Lower lobe of right lung (tissue), 2 donors: ENCODE measurements around the gene OR4C45. TPM values are rescaled to one million over a fixed set of nuclear protein-coding genes. Genes with fewer than 3 reads are reported as not detected.
"Not testable (repeated sequence)": the region's sequence is repeated elsewhere in the genome, so short reads cannot be mapped to it uniquely, and the experiment has no call there.

Experiments
- ATAC-seq, 2 donors: fragments of 200-7000 bp; cut with Tn5 transposase; one replicate each; pipeline ENCODE4 v1.9.1; 2020 to 2022; ENCODE audit warnings: mild to moderate bottlenecking in 2 of 2, moderate library complexity in 2 of 2
- DNase-seq: peaks from one replicate; pipeline ENCODE4 v3.0.0-alpha.2; 2020
- H3K27ac ChIP-seq: fragments of 200-600 bp; one replicate; pipeline ENCODE4 v1.8.0; 2022
- H3K27me3 ChIP-seq: fragments of 200-600 bp; one replicate; pipeline ENCODE4 v1.8.0; 2022; ENCODE audit warnings: low read depth
- H3K36me3 ChIP-seq: fragments of 200-600 bp; one replicate; pipeline ENCODE4 v1.8.0; 2022; ENCODE audit warnings: mild to moderate bottlenecking
- H3K4me1 ChIP-seq: fragments of 200-600 bp; one replicate; pipeline ENCODE4 v1.8.0; 2022
- H3K4me3 ChIP-seq: fragments of 200-600 bp; one replicate; pipeline ENCODE4 v1.8.0; 2022; ENCODE audit warnings: mild to moderate bottlenecking
- H3K9me3 ChIP-seq: fragments of 200-600 bp; one replicate; pipeline ENCODE4 v1.8.0; 2022
- intact Hi-C: fragments of 100-400 bp; cut with DNase I; formaldehyde crosslinking; loops from one replicate; pipeline ENCODE4 v1.11.0; 2022
- total RNA-seq: library from RNA; stranded (reverse); fragmentation: NEBNext Ultra II Directional; extraction: Animal tissue kit (Norgen Biotek cat#: 25700); gene quantifications from one replicate; pipeline ENCODE4 v1.2.1, GENCODE V29; 2021
- TF ChIP-seq, protein P1 (sequence below): fragments of 200-600 bp; IDR thresholded peaks from one replicate; pipeline ENCODE4 v1.8.0; 2022; ENCODE audit warnings: antibody characterized with exemption, mild to moderate bottlenecking
- donor health status: DM: no; HTN: yes; CAD: no; lungs with severe emphysema.

Gene OR4C45
- total RNA-seq, 1 donor from 2014 or later: not detected

DNA sequence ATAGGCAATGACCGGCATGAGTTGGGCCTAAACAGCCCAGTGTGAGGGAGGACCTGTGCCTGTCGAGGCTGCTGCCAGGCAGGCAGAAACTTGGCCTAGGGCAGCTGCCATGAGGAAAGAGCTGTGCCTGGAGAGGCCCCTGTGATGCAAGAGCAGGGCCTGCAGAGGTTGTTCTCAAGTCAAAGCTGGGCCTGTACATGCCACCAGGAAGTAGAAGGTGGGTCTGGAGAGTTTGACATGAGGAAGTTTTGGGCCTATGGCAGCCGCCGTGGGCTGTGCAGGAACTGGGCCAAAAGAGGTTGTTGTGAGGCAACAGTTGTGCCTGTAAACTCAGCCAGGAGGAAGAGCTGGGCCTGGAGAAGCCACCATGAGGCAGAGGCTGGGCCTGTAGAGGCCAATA lies 43.2 kb downstream of the OR4C45 start:
- intact Hi-C loops: no loop called here
- Histone ChIP-seq H3K27ac (no peak overlapping the region), H3K9me3 (peaks cover 7% of the 10 kb centered on the region), H3K36me3 (no peaks in the 10 kb centered on the region), H3K27me3 (no peaks in the 10 kb centered on the region), H3K4me3 (no peak overlapping the region), H3K4me1 (no peaks in the 10 kb centered on the region)
- no peak for DNase-seq
- TF ChIP-seq, protein P1, sequence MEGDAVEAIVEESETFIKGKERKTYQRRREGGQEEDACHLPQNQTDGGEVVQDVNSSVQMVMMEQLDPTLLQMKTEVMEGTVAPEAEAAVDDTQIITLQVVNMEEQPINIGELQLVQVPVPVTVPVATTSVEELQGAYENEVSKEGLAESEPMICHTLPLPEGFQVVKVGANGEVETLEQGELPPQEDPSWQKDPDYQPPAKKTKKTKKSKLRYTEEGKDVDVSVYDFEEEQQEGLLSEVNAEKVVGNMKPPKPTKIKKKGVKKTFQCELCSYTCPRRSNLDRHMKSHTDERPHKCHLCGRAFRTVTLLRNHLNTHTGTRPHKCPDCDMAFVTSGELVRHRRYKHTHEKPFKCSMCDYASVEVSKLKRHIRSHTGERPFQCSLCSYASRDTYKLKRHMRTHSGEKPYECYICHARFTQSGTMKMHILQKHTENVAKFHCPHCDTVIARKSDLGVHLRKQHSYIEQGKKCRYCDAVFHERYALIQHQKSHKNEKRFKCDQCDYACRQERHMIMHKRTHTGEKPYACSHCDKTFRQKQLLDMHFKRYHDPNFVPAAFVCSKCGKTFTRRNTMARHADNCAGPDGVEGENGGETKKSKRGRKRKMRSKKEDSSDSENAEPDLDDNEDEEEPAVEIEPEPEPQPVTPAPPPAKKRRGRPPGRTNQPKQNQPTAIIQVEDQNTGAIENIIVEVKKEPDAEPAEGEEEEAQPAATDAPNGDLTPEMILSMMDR: no peak
- peak; percentile 25 to 57 for ATAC-seq

DNA sequence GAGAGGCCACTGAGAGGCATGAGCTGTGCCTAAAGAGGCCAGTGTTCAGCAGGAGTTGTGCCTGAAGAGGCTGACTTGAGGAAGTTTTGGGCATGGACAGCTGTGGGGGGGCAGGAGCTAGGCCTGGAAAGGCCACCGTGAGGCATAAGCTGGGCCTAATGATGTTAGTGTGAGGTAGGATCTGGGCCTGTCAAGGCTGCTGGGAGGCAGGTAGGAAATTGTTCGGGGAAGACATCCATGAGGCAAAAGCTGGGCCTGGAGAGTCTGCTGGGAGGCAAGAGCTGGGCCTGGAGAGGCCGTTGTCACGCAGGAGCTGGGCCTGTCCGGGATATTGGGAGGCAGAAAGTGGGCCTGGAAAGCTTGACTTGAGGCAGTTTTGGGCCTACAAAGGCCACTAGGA lies 44.9 kb downstream of the OR4C45 start:
- Histone ChIP-seq H3K4me1 (no peaks in the 10 kb centered on the region), H3K4me3 (no peak overlapping the region), H3K36me3 (no peaks in the 10 kb centered on the region), H3K9me3 (peaks cover 7% of the 10 kb centered on the region), H3K27me3 (no peaks in the 10 kb centered on the region), H3K27ac (no peak overlapping the region)
- ATAC-seq: no peak
- intact Hi-C loops: no loop called here
- TF ChIP-seq, protein P1: no peak
- no peak for DNase-seq

DNA sequence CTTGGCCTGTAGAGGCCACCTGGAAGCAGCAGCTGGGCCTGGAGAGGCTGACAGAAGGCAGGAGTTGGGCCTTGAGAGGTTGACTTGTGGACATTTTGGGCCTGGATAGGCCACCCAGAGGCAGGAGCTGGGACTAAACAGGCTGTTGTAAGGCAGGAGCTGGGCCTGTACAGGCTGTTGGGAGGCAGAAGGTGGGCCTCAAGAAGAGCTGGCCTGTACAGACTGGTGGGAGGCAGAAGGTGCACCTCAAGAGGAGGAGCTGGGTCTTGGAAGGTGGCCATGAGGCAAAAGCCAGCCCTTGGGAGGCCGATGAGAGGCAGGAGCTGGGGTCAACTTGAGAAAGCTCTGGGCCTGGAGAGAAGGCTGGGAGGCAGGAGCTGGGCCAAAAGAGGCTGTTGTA lies 45.3 kb downstream of the OR4C45 start:
- Histone ChIP-seq H3K4me3 (no peak overlapping the region), H3K9me3 (peaks cover 7% of the 10 kb centered on the region), H3K36me3 (no peaks in the 10 kb centered on the region), H3K27me3 (no peaks in the 10 kb centered on the region), H3K27ac (no peak overlapping the region), H3K4me1 (no peaks in the 10 kb centered on the region)
- intact Hi-C loops: no loop called here
- TF ChIP-seq, protein P1: no peak
- ATAC-seq: no peak
- DNase-seq: no peak

DNA sequence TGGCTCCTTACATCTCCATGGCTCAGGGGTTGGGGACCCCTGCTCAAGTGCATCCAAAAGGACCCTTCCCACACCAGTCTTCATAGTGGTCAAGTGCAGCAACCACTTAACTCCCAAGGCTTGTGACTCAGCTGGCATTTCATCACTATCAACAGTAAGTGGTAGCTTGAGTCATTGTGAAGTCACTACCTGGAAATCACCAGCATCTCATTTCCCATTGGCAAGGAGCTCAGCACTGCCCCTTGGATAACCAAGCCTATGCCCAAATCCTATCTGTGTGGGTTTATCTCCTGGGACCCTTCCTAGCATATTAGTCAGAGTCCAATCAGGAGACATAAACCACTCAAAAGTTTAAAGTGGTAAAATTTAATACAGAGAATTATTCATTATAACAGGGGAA lies 46.3 kb downstream of the OR4C45 start:
- H3K27me3 ChIP-seq, DNase-seq, H3K9me3 ChIP-seq, H3K27ac ChIP-seq, intact Hi-C loops, ATAC-seq, H3K4me3 ChIP-seq, H3K4me1 ChIP-seq, H3K36me3 ChIP-seq: not testable (repeated sequence)

DNA sequence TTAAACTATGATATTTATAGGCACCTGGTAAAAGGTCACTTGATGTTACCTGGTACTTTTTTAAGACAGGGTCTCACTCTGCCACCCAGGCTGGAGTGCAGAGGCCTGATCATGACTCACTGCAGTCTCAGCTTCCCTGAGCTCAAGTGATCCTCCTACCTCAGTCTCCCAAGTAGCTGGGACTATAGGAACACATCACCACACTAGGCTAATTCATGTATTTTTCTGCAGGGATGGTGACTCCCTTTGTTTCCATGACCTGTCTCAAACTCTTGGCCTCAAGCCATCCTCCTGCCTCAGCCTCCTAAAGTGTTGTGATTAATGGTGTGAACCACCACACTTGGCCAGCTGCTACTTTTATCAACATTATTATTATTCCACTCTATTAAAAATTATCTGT lies 47.6 kb downstream of the OR4C45 start:
- Histone ChIP-seq H3K4me1 (no peaks in the 10 kb centered on the region), H3K27me3 (no peaks in the 10 kb centered on the region), H3K9me3 (peaks cover 7% of the 10 kb centered on the region), H3K27ac (no peak overlapping the region), H3K36me3 (no peaks in the 10 kb centered on the region), H3K4me3 (no peak overlapping the region)
- TF ChIP-seq, protein P1: no peak
- no peak for ATAC-seq
- DNase-seq: no peak
- intact Hi-C loops: no loop called here

Other genes with a start within 250 kb of the OR4C45 start
- not detected for gene OR4C13, start 80.5 kb upstream of the OR4C45 start, total RNA-seq
- gene OR4C12, start 50.3 kb upstream of the OR4C45 start, total RNA-seq: not detected